ENCODE data around the gene SP8. TPM values are rescaled to one million over a fixed set of nuclear protein-coding genes. Genes with fewer than 3 reads are reported as not detected.

The SP8 gene
- total RNA-seq, 1 donor = not detected

GRCh38 chr7:20742913-20743312 lies 43.8 kb downstream of the SP8 start:
- TF ChIP-seq CTCF (IDR thresholded peaks at IDR 0.05; ENCODE audit: insufficient read depth, low read depth, low read length) = no peak
- H3K4me3 ChIP-seq (ENCODE audit: low read depth, low read length) = no peak overlapping the region
- no peak for DNase-seq (ENCODE audit: low read depth)

GRCh38 chr7:20741801-20742200 lies 44.9 kb downstream of the SP8 start:
- no peak for TF ChIP-seq CTCF (IDR thresholded peaks at IDR 0.05; ENCODE audit: insufficient read depth, low read depth, low read length)
- DNase-seq (ENCODE audit: low read depth) = no peak
- no peak overlapping the region for H3K4me3 ChIP-seq (ENCODE audit: low read depth, low read length)

GRCh38 chr7:20738518-20739481 lies 47.9 kb downstream of the SP8 start:
- TF ChIP-seq CTCF (IDR thresholded peaks at IDR 0.05; ENCODE audit: insufficient read depth, low read depth, low read length) = no peak
- no peak overlapping the region for H3K4me3 ChIP-seq (ENCODE audit: low read depth, low read length)
- no peak for DNase-seq (ENCODE audit: low read depth)

GRCh38 chr7:20737840-20738448 lies 48.7 kb downstream of the SP8 start:
- no peak for DNase-seq (ENCODE audit: low read depth)
- H3K4me3 ChIP-seq (ENCODE audit: low read depth, low read length) = no peak overlapping the region
- TF ChIP-seq CTCF (IDR thresholded peaks at IDR 0.05; ENCODE audit: insufficient read depth, low read depth, low read length) = no peak

- no peak for TF ChIP-seq CTCF (IDR thresholded peaks at IDR 0.05; ENCODE audit: insufficient read depth, low read depth, low read length)
- no peak overlapping the region for H3K4me3 ChIP-seq (ENCODE audit: low read depth, low read length)
- no peak for DNase-seq (ENCODE audit: low read depth)
Observed at GRCh38 chr7:20735346-20736065, 51.2 kb downstream of the SP8 start.

Other genes with a start within 250 kb of the SP8 start
- under 0.01 and 0.43 TPM in 2 replicates for gene ABCB5, start 171.2 kb downstream of the SP8 start, total RNA-seq